GM12892 (cell line): ENCODE data around the gene DAPK2.

Source experiments
- DNase-seq: peaks from one replicate; pipeline ENCODE4 v3.0.0; 2011; ENCODE audit not compliant: insufficient read length
- FAIRE-seq: peaks from 2 replicates; lab custom pipeline; 2011; peaks lifted over from hg19 to GRCh38; lab: Jason Lieb, UNC
- POLR2A ChIP-seq: IDR thresholded peaks from 2 replicates; pipeline ENCODE4 v1.6.1; 2011; ENCODE audit warnings: low read depth, low read length, control low read depth
- POLR2AphosphoS5 ChIP-seq: IDR thresholded peaks from 2 replicates; pipeline ENCODE4 v1.6.1; 2011; ENCODE audit warnings: low read depth, low read length, control low read depth
- TAF1 ChIP-seq: IDR thresholded peaks from 2 replicates; pipeline ENCODE4 v1.6.1; 2011; ENCODE audit warnings: low read depth, mild to moderate bottlenecking, control low read depth, low read length, borderline replicate concordance

Gene DAPK2

GRCh38 chr15:64017082-64017588 is 29.1 kb downstream of the DAPK2 start:
- TF ChIP-seq POLR2AphosphoS5, result no peak
- no peak for TF ChIP-seq POLR2A
- TF ChIP-seq TAF1, result no peak
- DNase-seq (no peak), FAIRE-seq (no peak)

GRCh38 chr15:64016257-64016656 is 30.0 kb downstream of the DAPK2 start:
- TF ChIP-seq TAF1 (no peak), POLR2AphosphoS5 (no peak)
- FAIRE-seq (no peak), DNase-seq (no peak)

- FAIRE-seq (no peak), DNase-seq (no peak)
- TF ChIP-seq POLR2AphosphoS5 (no peak), TAF1 (no peak), POLR2A (no peak)
Measured at GRCh38 chr15:64014995-64015394, 31.3 kb downstream of the DAPK2 start.

GRCh38 chr15:64013179-64014062 is 32.9 kb downstream of the DAPK2 start:
- TF ChIP-seq TAF1, result no peak
- no peak for TF ChIP-seq POLR2AphosphoS5
- no peak for TF ChIP-seq POLR2A
- no peak for FAIRE-seq
- DNase-seq, result no peak

- no peak for DNase-seq
- FAIRE-seq, result no peak
- no peak for TF ChIP-seq POLR2AphosphoS5
- TF ChIP-seq POLR2A, result no peak
- no peak for TF ChIP-seq TAF1
Measured at GRCh38 chr15:64011736-64012135, 34.5 kb downstream of the DAPK2 start.

GRCh38 chr15:64010719-64011118 is 35.6 kb downstream of the DAPK2 start:
- no peak for TF ChIP-seq TAF1
- TF ChIP-seq POLR2A, result no peak
- TF ChIP-seq POLR2AphosphoS5, result no peak
- FAIRE-seq (peak; percentile 92), DNase-seq (peak; percentile 47)

- no peak for TF ChIP-seq POLR2AphosphoS5
- FAIRE-seq (peak; percentile 58), DNase-seq (no peak)
Measured at GRCh38 chr15:64009798-64010261, 36.5 kb downstream of the DAPK2 start.

GRCh38 chr15:64009241-64009640 is 37.0 kb downstream of the DAPK2 start:
- FAIRE-seq, result peak; percentile 78
- TF ChIP-seq POLR2AphosphoS5 (no peak), POLR2A (no peak), TAF1 (no peak)
- no peak for DNase-seq

GRCh38 chr15:64008177-64008576 is 38.1 kb downstream of the DAPK2 start:
- no peak for DNase-seq
- no peak for FAIRE-seq
- TF ChIP-seq TAF1 (no peak), POLR2AphosphoS5 (no peak), POLR2A (no peak)

GRCh38 chr15:64006642-64007041 is 39.6 kb downstream of the DAPK2 start:
- no peak for FAIRE-seq

GRCh38 chr15:64004587-64004986 is 41.7 kb downstream of the DAPK2 start:
- FAIRE-seq (no peak), DNase-seq (no peak)
- TF ChIP-seq TAF1 (no peak), POLR2A (no peak), POLR2AphosphoS5 (no peak)

More at GRCh38 chr15:64006642-64007041, 39.6 kb downstream of the DAPK2 start:
- DNase-seq, result no peak
- TF ChIP-seq TAF1, result no peak
- no peak for TF ChIP-seq POLR2A
- TF ChIP-seq POLR2AphosphoS5, result no peak

GRCh38 chr15:64004056-64004455 is 42.2 kb downstream of the DAPK2 start:
- FAIRE-seq (no peak), DNase-seq (no peak)
- TF ChIP-seq POLR2AphosphoS5 (no peak), POLR2A (no peak)
